Gastroesophageal sphincter (tissue), 4 donors: ENCODE results near the gene MR1. TPM values are rescaled to one million over a fixed set of nuclear protein-coding genes. Genes with fewer than 3 reads are reported as not detected.
A peak's percentile ranks its signal among the peaks of the same experiment; 100 is the strongest.
"Not testable (repeated sequence)": the region's sequence is repeated elsewhere in the genome, so short reads cannot be mapped to it uniquely, and the experiment has no call there.

Experiments used
- ATAC-seq: fragments of 150-250 bp; one replicate; pipeline ENCODE4 v1.9.1; 2016; ENCODE audit warnings: mild to moderate bottlenecking, moderate library complexity
- H3K27ac ChIP-seq, 4 donors: fragments of 200-600 bp; sonication (generic) in 3 of 4; 1 replicate in 3 of 4; 2 replicates in 1 of 4; pipeline ENCODE4 v1.5.1; 2016 to 2019
- H3K27me3 ChIP-seq: fragments of 200-600 bp; sonication (generic); one replicate; pipeline ENCODE4 v1.5.1; 2019
- H3K36me3 ChIP-seq, 2 donors: fragments of 200-600 bp; sonication (generic); one replicate each; pipeline ENCODE4 v1.5.1; 2019; ENCODE audit warnings: control low read depth in 1 of 2
- H3K4me1 ChIP-seq, 3 donors: fragments of 200-600 bp; sonication (generic); 1 replicate in 2 of 3; 2 replicates in 1 of 3; pipeline ENCODE4 v1.5.1; 2016 to 2019; ENCODE audit warnings: control low read depth in 2 of 3
- H3K4me3 ChIP-seq, 2 donors: fragments of 200-600 bp; sonication (generic); one replicate each; pipeline ENCODE4 v1.5.1; 2019; ENCODE audit warnings: mild to moderate bottlenecking in 1 of 2, moderate library complexity in 1 of 2
- H3K9me3 ChIP-seq, 3 donors: fragments of 200-600 bp; sonication (generic); one replicate each; pipeline ENCODE4 v1.5.1; 2017 to 2019; ENCODE audit warnings: control low read depth in 2 of 3
- EP300 ChIP-seq: sonication (generic); formaldehyde crosslinking; IDR thresholded peaks from one replicate; pipeline ENCODE4 v1.6.1; 2017; ENCODE audit warnings: antibody characterized with exemption, mild to moderate bottlenecking
- POLR2A ChIP-seq, 2 donors: fragments of 450-650 bp; IDR thresholded peaks; one replicate each; pipeline ENCODE4 v1.6.1; 2017; ENCODE audit warnings: antibody characterized with exemption in 2 of 2, mild to moderate bottlenecking in 2 of 2, moderate library complexity in 1 of 2
- POLR2AphosphoS5 ChIP-seq: sonication (generic); formaldehyde crosslinking; IDR thresholded peaks from one replicate; pipeline ENCODE4 v1.6.1; 2017; ENCODE audit warnings: antibody characterized with exemption
- WGBS, 2 donors: methylation state at CpG; one replicate each; pipeline ENCODE4 v1.1.5; 2018; ENCODE audit warnings: low coverage in 1 of 2; 5-methylcytosine and 5-hydroxymethylcytosine counted together
- total RNA-seq, 4 donors: library from RNA; depleted of rRNA; stranded (reverse); fragments of >200 nt; gene quantifications; one replicate each; pipeline ENCODE4 v1.1.0, GENCODE V29; 2016
- TF ChIP-seq, protein P1 (sequence below), 4 experiments: fragments of 200-600 bp in 2 of 4; fragments of 450-650 bp in 2 of 4; sonication (generic) in 1 of 4; IDR thresholded peaks; one replicate each; pipeline ENCODE4 v1.5.1; 2017 to 2019; ENCODE audit warnings: antibody characterized with exemption in 4 of 4, mild to moderate bottlenecking in 2 of 4, moderate library complexity in 2 of 4

The MR1 gene
- total RNA-seq, 4 donors from 2014 or later: 15.3 to 19.8 (median 18.2) TPM

DNA sequence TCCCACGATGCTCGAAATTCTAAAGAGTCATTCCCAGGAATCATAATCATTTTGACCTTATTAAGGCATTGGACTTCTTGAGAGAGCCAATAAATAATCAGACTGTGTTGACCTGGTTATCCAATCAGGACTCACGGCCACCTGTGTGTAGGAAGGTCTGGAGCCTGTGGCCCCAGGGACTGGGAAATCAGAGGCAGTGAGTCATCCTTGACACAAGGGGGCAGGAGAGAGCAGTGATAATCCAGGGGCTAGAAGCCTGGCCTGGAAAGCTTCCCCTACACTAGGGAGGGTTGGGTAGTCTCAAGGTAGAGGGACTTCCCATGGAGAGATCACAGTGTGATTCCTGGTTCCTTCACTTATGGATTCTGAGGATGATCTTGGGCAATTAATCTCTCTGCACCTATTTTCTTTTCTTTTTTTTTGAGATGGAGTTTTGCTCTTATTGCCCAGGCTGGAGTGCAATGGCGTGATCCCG is 4.7 kb downstream of the MR1 start:
- no peak overlapping the region for H3K4me3 ChIP-seq
- ATAC-seq: peak; percentile 52
- TF ChIP-seq, protein P1, sequence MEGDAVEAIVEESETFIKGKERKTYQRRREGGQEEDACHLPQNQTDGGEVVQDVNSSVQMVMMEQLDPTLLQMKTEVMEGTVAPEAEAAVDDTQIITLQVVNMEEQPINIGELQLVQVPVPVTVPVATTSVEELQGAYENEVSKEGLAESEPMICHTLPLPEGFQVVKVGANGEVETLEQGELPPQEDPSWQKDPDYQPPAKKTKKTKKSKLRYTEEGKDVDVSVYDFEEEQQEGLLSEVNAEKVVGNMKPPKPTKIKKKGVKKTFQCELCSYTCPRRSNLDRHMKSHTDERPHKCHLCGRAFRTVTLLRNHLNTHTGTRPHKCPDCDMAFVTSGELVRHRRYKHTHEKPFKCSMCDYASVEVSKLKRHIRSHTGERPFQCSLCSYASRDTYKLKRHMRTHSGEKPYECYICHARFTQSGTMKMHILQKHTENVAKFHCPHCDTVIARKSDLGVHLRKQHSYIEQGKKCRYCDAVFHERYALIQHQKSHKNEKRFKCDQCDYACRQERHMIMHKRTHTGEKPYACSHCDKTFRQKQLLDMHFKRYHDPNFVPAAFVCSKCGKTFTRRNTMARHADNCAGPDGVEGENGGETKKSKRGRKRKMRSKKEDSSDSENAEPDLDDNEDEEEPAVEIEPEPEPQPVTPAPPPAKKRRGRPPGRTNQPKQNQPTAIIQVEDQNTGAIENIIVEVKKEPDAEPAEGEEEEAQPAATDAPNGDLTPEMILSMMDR (IDR thresholded peaks at IDR 0.05): peak in 3 of 4 experiments; percentile 59 to 74 (median 72)
- TF ChIP-seq EP300: no peak
- peaks cover 0 to 15% of the 10 kb centered on the region in 2 donors for H3K36me3 ChIP-seq
- 60 to 91% methylated on average over 1 to 4 of the region's 5 CpGs for WGBS, 2 donors
- no peaks in the 10 kb centered on the region for H3K27me3 ChIP-seq
- H3K27ac ChIP-seq: no peak overlapping the region
- H3K9me3 ChIP-seq: no peaks in the 10 kb centered on the region
- peaks cover under 1 to 60% (median 11%) of the 10 kb centered on the region in 3 donors for H3K4me1 ChIP-seq

DNA sequence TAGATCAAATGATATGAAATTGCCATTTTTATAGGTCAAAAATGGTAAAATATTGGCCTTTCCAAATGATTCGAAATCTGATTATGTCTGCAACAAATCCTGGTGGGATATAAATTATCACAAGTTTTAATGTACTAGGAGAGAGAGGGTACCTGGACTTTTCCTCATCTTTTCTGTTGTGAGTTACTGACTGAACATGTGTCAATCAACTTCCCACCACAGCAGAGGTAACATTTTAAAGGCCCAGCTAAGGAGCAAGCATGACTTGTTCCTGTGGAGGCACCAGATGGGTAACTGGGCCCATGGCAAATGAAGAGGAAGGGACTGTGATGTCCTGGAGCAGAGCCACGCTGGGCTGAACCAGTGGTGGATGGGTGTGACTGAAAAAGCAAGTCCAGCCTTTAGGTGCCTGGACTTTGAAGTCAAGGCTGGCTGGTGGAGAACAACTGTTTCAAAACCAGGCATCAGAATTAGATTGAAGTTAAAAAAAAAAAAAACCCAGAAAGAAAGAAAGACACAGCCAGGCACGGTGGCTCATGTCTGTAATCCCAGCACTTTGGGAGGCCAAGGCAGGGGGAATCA is 6.6 kb downstream of the MR1 start:
- H3K4me1 ChIP-seq: peaks cover 0 to 49% (median 11%) of the 10 kb centered on the region in 3 donors
- no peaks in the 10 kb centered on the region for H3K9me3 ChIP-seq
- H3K27me3 ChIP-seq: no peaks in the 10 kb centered on the region
- 91 to 94% methylated on average over 2 to 3 of the region's 3 CpGs for WGBS, 2 donors
- no peak overlapping the region for H3K4me3 ChIP-seq
- peaks cover 0 to 16% of the 10 kb centered on the region in 2 donors for H3K36me3 ChIP-seq
- no peak for ATAC-seq
- TF ChIP-seq POLR2A (IDR thresholded peaks at IDR 0.05) (no peak), POLR2AphosphoS5 (no peak), EP300 (no peak)
- TF ChIP-seq, protein P1 (IDR thresholded peaks at IDR 0.05): no peak
- H3K27ac ChIP-seq: no peak overlapping the region

DNA sequence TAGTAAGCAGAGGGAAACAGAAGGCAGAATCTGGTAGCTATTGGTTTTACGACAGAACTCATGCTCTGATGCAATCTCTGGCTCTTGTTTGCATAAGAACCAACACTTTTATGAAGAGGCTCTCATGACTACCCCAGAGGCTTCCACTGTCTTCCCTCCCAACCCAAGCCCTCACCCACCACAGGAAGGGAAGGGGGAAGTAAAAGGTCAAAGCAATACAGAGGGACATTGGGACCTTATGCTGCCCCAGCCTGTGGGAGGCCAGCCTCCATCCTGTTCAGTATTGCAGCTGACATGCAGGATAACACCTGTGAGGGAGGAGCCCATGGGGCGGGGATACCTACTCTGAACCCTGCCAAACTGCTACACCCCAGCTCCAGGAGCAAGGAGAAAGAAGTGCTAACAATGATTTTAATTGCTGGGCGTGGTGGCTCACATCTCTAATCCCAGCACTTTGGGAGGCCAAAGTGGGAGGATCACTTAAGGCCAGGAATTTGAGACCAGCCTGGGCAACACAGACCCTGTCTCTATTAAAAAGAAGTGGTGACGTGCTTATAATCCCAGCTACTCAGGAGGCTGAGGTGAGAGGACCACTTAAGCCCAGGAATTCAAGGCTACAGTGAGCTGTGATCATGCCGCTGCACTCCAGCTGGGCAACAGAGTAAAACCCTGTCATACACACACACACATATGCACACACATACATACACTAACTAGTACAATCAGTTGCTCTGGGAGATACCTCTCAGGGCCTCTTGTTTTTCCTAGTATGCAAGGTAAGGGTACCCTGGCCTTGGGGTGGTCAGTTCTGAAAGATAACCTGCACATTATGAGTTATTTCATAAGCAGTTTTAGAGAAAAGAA is 9.5 kb downstream of the MR1 start:
- peaks cover 0 to 37% of the 10 kb centered on the region in 2 donors for H3K36me3 ChIP-seq
- no peak for ATAC-seq
- H3K4me1 ChIP-seq: peaks cover 0 to 30% (median 4%) of the 10 kb centered on the region in 3 donors
- TF ChIP-seq POLR2A (IDR thresholded peaks at IDR 0.05) (no peak), POLR2AphosphoS5 (no peak), EP300 (no peak)
- TF ChIP-seq, protein P1 (IDR thresholded peaks at IDR 0.05): no peak
- no peak overlapping the region for H3K27ac ChIP-seq
- WGBS, 2 donors: 93 to 100% methylated on average over 1 to 2 of the region's 5 CpGs
- no peak overlapping the region for H3K4me3 ChIP-seq
- H3K9me3 ChIP-seq: no peaks in the 10 kb centered on the region
- no peaks in the 10 kb centered on the region for H3K27me3 ChIP-seq

DNA sequence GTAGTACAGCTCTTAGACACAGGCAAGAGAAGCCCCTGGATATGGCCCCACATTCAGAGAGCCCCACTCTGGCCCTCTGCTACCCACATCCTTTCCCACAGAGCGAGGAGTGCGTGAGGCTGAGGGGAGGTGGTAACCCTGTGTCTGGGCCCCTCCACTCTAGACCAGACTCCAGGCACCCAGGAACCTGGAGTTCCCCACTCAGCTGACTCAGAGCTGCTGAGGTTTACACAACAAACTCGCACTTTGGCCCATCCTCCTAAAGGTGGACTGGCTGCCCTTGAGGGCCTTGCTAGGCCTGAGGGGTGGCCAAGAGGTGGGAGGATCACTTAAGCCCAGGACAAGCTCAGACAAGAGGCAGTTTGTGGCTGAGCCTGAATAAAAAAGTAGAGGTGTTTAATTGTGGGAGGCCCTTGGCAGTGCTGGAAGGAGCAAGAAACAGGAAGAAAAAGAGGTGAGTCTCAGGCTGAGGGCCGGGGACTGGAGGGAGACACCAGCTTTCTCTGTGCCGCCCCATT is 10.7 kb downstream of the MR1 start:
- peaks cover 0 to 33% of the 10 kb centered on the region in 2 donors for H3K36me3 ChIP-seq
- TF ChIP-seq POLR2AphosphoS5: no peak
- TF ChIP-seq POLR2A (IDR thresholded peaks at IDR 0.05): no peak
- no peaks in the 10 kb centered on the region for H3K27me3 ChIP-seq
- H3K27ac ChIP-seq: no peak overlapping the region
- ATAC-seq: no peak
- H3K4me1 ChIP-seq: peaks cover 0 to 27% (median 4%) of the 10 kb centered on the region in 3 donors
- 87 to 89% methylated on average over 2 to 5 of the region's 5 CpGs for WGBS, 2 donors
- no peaks in the 10 kb centered on the region for H3K9me3 ChIP-seq
- no peak overlapping the region for H3K4me3 ChIP-seq

DNA sequence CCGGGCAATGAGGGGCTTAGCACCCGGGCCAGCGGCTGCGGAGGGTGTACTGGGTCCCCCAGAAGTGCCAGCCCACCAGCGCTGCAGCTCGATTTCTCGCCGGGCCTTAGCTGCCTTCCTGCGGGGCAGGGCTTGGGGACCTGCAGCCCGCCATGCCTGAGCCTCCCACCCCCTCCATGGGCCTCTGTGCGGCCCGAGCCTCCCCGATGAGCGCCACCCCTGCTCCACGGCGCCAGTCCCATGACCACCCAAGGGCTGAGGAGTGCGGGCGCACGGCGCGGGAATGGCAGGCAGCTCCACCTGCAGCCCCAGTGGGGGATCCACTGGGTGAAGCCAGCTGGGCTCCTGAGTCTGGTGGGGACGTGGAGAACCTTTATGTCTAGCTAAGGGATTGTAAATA is 12.2 kb downstream of the MR1 start:
- not testable (repeated sequence) for H3K27me3 ChIP-seq, H3K27ac ChIP-seq, H3K4me3 ChIP-seq, ATAC-seq, H3K9me3 ChIP-seq
- 67% methylated on average over 1 of the region's 22 CpGs; no CpG with 5 or more reads in 1 of the 2 donors for WGBS, 2 donors
- Histone ChIP-seq H3K4me1 (peaks cover 0 to 17% (median 4%) of the 10 kb centered on the region in 3 donors), H3K36me3 (peaks cover 0 to 41% of the 10 kb centered on the region in 2 donors)
